Measurements from ENCODE around the gene WDFY3. TPM values are rescaled to one million over a fixed set of nuclear protein-coding genes. Genes with fewer than 3 reads are reported as not detected.

The WDFY3 gene
- total RNA-seq, 1 experiment from 2014 or later = 39.9 TPM

DNA sequence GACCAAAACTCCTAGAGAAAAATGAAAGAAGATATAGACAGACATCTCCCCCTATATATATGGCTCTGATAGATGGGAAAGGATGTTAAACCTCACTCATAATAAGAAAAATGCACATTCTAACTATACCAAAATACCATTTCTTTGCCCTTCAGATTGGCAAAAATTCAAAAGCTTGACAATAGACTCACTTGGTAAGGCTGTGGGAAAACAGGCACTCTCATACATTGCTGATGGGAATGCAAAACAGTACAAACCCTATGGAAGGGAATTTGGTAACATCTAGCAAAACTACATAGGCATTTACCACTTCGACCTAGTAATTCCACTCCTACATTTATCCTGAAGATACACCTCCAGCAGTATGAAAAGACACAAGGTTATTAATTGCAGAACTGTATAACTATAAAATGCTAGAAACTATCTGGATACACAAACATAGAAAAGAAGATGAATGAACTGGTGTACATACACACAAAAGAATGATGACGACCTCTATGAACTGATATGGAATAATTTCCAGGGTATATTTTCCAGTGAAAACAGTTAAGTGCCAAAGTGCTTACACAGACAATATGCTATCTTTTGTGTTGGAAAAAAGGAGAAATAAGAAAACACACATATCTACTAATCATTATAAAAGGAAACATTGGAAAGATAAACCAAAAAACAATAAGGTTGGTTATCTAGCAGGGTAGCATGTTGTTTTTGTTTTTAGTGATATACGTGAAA is 48.5 kb downstream of the WDFY3 start:
- Histone ChIP-seq H3K4me3 (replicated peaks in 1 of 2; ENCODE audit: low read depth in 1 of 2, low read length in 2 of 2) (no peak overlapping the region), H4K20me1 (ENCODE audit: insufficient read depth) (no peaks in the 10 kb centered on the region), H3K9me3 (ENCODE audit: control insufficient read depth in 1 of 2, insufficient read depth in 1 of 2, low read depth in 1 of 2, low read length in 2 of 2) (no peaks in the 10 kb centered on the region), H3K36me3 (ENCODE audit: control insufficient read depth in 1 of 2, insufficient read depth in 2 of 2, low read length in 2 of 2) (no peaks in the 10 kb centered on the region), H3K9me2 (ENCODE audit: insufficient read depth) (no peaks in the 10 kb centered on the region), H3K27ac (ENCODE audit: low read depth, low read length) (no peak overlapping the region), H3K4me1 (ENCODE audit: control insufficient read depth in 1 of 2, insufficient read depth in 2 of 2, low read length in 2 of 2) (no peaks in the 10 kb centered on the region), H3K4me2 (ENCODE audit: low read length) (no peak overlapping the region), H3K9ac (ENCODE audit: low read length) (no peak overlapping the region), H3K79me2 (ENCODE audit: insufficient read depth, low read length) (peaks cover 5% of the 10 kb centered on the region; the same call in 1 of the 2 replicates), H3K27me3 (ENCODE audit: insufficient read depth, low read length) (no peaks in the 10 kb centered on the region), H2AFZ (ENCODE audit: low read depth, low read length, poor library complexity, severe bottlenecking) (no peak overlapping the region)
- intact Hi-C loops (cut with micrococcal nuclease) = no loop called here
- ATAC-seq = no peak
- ChIA-PET RAD21 (ENCODE audit: low non-redundant PET in 1 of 2, low total read pairs in 2 of 2, uncharacterized antibody in 2 of 2, unreplicated experiment in 2 of 2) (no interaction called here), POLR2A (no interaction called here), CTCF (no interaction called here)
- no peak for DNase-seq (ENCODE audit: low read depth, low spot score)
- BruUV-seq (replicated peaks) = no TSS peak
- no peak for TF ChIP-seq CEBPB (IDR thresholded peaks at IDR 0.05; ENCODE audit: low read depth)
- no peak for TF ChIP-seq ZNF274 (IDR thresholded peaks at IDR 0.05; ENCODE audit: low read depth, low read length)
- no peak for TF ChIP-seq TCF7L2 (IDR thresholded peaks at IDR 0.05; ENCODE audit: borderline replicate concordance, extremely low read depth, insufficient read depth, insufficient read length)
- no peak for TF ChIP-seq ELF1 (IDR thresholded peaks at IDR 0.05; ENCODE audit: borderline replicate concordance, low read depth)

DNA sequence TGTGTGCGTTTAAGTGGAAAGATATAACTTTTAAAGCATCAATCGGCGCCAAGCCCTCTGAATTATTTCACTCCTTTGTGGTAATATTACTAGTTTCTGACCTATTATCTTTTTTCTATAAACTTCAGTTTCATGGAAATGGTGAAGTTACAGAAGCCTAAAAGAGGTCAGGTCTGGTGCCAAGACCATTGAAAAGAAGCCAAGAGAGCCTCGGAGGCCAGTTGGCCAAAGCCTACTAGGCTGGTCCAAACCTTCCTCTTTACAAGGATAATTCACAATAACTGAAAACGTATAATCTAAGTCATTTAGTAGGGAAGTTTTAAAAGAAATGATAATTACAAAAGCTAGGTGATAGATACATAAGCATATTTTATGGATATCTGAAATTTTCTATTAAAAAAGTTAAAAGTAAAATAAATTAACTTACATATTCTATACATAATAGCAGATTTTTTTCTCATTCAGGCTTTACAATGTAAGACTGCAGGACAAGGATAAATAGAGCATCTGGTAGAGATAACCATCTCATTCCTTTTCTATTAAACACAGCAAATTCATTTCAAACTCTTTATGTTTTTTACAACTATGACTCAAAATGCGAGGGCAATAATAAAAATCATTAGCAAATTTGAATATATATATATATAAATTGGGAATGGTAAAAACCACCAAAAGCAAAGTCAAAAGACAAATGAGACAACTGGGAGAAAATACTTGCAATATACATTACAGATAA is 49.2 kb downstream of the WDFY3 start:
- ATAC-seq (no peak), DNase-seq (ENCODE audit: low read depth, low spot score) (no peak)
- ChIA-PET CTCF (no interaction called here), RAD21 (ENCODE audit: low non-redundant PET in 1 of 2, low total read pairs in 2 of 2, uncharacterized antibody in 2 of 2, unreplicated experiment in 2 of 2) (no interaction called here), POLR2A (no interaction called here)
- no peaks in the 10 kb centered on the region for H3K9me3 ChIP-seq (ENCODE audit: control insufficient read depth in 1 of 2, insufficient read depth in 1 of 2, low read depth in 1 of 2, low read length in 2 of 2)
- H4K20me1 ChIP-seq (ENCODE audit: insufficient read depth) = no peaks in the 10 kb centered on the region
- H3K4me2 ChIP-seq (ENCODE audit: low read length) = no peak overlapping the region
- no peaks in the 10 kb centered on the region for H3K27me3 ChIP-seq (ENCODE audit: insufficient read depth, low read length)
- no TSS peak for BruUV-seq (replicated peaks)
- TF ChIP-seq, protein P1, sequence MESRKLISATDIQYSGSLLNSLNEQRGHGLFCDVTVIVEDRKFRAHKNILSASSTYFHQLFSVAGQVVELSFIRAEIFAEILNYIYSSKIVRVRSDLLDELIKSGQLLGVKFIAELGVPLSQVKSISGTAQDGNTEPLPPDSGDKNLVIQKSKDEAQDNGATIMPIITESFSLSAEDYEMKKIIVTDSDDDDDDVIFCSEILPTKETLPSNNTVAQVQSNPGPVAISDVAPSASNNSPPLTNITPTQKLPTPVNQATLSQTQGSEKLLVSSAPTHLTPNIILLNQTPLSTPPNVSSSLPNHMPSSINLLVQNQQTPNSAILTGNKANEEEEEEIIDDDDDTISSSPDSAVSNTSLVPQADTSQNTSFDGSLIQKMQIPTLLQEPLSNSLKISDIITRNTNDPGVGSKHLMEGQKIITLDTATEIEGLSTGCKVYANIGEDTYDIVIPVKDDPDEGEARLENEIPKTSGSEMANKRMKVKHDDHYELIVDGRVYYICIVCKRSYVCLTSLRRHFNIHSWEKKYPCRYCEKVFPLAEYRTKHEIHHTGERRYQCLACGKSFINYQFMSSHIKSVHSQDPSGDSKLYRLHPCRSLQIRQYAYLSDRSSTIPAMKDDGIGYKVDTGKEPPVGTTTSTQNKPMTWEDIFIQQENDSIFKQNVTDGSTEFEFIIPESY (IDR thresholded peaks at IDR 0.05; ENCODE audit: extremely low read depth, insufficient replicate concordance, low read length) = no peak
- TF ChIP-seq, protein P2, sequence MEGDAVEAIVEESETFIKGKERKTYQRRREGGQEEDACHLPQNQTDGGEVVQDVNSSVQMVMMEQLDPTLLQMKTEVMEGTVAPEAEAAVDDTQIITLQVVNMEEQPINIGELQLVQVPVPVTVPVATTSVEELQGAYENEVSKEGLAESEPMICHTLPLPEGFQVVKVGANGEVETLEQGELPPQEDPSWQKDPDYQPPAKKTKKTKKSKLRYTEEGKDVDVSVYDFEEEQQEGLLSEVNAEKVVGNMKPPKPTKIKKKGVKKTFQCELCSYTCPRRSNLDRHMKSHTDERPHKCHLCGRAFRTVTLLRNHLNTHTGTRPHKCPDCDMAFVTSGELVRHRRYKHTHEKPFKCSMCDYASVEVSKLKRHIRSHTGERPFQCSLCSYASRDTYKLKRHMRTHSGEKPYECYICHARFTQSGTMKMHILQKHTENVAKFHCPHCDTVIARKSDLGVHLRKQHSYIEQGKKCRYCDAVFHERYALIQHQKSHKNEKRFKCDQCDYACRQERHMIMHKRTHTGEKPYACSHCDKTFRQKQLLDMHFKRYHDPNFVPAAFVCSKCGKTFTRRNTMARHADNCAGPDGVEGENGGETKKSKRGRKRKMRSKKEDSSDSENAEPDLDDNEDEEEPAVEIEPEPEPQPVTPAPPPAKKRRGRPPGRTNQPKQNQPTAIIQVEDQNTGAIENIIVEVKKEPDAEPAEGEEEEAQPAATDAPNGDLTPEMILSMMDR (IDR thresholded peaks at IDR 0.05 in 2 of 3, conservative IDR thresholded peaks at IDR 0.05 in 1 of 3; ENCODE audit: borderline replicate concordance in 1 of 3, insufficient read depth in 1 of 3, low read depth in 2 of 3, low read length in 2 of 3) = no peak
- TF ChIP-seq POLR2AphosphoS5 (IDR thresholded peaks at IDR 0.05; ENCODE audit: low read depth, low read length) (no peak), EGR1 (IDR thresholded peaks at IDR 0.05; ENCODE audit: low read depth) (no peak)
- no peak overlapping the region for H3K9ac ChIP-seq (ENCODE audit: low read length)
- no peaks in the 10 kb centered on the region for H3K36me3 ChIP-seq (ENCODE audit: control insufficient read depth in 1 of 2, insufficient read depth in 2 of 2, low read length in 2 of 2)
- H3K79me2 ChIP-seq (ENCODE audit: insufficient read depth, low read length) = peaks cover 3% of the 10 kb centered on the region; the same call in 1 of the 2 replicates
- intact Hi-C loops (cut with micrococcal nuclease) = no loop called here
- H3K9me2 ChIP-seq (ENCODE audit: insufficient read depth) = no peaks in the 10 kb centered on the region
- no peak overlapping the region for H3K27ac ChIP-seq (ENCODE audit: low read depth, low read length)
- no peak overlapping the region for H2AFZ ChIP-seq (ENCODE audit: low read depth, low read length, poor library complexity, severe bottlenecking)
- H3K4me1 ChIP-seq (ENCODE audit: control insufficient read depth in 1 of 2, insufficient read depth in 2 of 2, low read length in 2 of 2) = no peaks in the 10 kb centered on the region
- no peak overlapping the region for H3K4me3 ChIP-seq (replicated peaks in 1 of 2; ENCODE audit: low read depth in 1 of 2, low read length in 2 of 2)

All from HCT116 (cell line).